Measurements from ENCODE around the gene APBA2.

Gene APBA2

GRCh38 chr15:29066838-29067237 is 181.1 kb downstream of the APBA2 start:
- no peak for DNase-seq

- no peak for DNase-seq
Measured at GRCh38 chr15:29067949-29068348, 182.2 kb downstream of the APBA2 start.

DNA sequence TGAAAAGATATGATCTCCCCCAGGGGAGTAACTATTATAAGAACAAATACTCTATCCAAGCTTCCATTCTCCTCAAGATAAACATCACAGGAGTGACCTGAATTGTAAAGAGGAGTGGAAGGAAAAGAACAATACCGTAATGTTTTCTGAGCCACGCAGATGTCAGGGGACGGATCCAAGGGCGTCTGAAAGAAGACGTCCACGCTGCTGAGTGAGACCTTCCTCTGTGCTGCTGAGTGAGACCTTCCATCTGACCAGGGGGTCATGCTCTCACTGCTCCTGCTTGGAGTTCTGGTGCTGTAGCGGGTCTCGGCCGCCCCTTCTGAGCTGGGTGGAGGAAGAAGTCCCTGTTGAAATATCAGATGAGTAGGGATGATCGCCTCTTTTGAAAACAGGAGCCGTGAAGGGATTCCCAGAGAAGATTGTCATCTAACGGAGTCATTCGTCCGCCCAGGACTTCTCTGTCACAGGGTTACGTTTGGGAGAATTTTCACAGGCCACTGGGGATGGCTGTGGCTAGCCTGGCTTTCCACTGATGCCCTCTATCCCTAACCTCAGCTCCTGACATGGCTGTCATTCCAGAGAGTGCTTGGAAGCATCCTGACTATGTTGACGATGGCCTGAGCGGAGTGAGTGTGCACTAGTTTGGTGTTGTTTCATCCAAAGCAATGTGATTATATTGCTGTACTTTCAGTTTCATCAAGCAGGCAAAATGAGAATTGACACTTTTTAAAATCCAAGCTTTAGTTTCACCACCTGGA is 184.9 kb downstream of the APBA2 start:
- no peak for DNase-seq

- no peak for DNase-seq
Measured at GRCh38 chr15:29071232-29071881, 185.6 kb downstream of the APBA2 start.

DNA sequence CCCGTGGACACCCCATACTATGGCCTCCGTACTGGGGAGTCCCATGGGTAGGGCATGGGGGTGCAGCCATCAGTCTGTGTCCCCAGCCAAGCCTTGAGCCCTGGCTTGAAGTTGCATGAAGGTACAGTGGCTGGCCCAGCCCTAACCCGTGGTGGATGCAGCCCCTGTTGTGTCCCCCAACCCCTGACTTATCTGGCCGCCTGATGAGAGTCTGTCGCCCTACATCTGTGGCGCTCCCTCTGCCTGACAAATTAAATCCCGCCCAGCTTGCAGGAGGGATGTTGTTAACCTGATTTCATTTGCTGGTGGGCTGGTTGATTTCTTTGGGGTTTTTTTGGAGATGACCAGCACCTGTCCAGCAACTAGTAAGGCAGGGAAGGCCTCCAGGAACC is 186.1 kb downstream of the APBA2 start:
- DNase-seq: no peak

- no peak for DNase-seq
Measured at GRCh38 chr15:29072444-29072843, 186.7 kb downstream of the APBA2 start.

DNA sequence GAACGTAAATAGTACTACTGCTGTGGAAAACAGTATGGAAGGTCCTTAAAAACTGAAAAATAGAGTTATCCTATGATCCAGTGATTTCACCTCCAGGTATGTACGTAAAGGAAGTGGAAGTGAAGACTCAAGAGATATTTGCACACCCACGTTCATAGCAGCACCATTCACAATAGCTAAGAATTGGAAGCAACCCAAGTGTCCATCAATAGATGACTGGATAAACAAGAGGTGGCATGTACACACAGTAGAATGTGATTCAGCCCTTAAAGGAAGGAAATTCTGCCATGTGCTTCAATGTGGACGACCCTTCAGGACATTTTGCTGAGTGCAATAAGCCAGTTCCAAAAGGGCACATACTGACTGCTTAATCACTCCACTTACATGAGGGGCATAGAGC is 188.3 kb downstream of the APBA2 start:
- no peak for DNase-seq

GRCh38 chr15:29078541-29078940 is 192.8 kb downstream of the APBA2 start:
- no peak for DNase-seq

DNA sequence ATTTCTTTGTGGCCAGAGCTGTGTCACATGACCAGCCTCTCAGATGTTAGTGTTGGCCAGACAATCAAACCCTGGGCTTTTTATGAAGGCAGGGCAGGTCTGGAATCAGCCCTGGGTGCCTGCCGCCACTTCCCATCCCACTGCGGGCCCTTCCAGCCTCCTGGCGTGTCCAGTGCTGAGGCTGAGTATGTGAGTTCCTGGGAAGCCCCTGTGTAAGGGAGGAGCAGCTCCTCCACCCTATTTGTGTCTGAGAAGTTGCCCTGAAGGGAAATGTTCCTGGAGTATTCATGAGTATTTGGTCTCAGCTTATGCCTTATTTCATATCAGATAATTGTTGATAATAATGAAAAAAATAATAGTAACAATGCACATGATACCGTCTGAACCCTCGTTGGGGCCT is 193.7 kb downstream of the APBA2 start:
- DNase-seq: no peak

- DNase-seq: no peak
Measured at GRCh38 chr15:29081781-29082180, 196.0 kb downstream of the APBA2 start.

DNA sequence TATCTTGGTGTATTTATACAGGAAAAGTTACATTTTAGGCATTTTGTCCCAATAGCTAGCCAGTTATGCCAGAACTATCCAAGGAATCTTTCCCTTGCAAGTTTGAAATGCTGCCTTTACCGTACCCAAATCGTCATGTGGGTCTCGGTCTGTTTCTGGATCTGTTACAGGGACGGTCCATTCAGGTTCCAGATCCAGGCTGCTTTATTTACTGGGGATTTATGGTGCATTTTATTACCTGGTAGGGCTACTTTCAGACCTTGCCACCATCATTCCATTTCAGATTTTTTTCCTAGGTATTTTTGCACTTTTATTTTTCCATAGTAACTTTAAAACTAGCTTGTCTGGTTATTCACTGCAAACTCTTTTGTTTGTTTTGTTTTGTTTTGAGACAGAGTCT is 197.4 kb downstream of the APBA2 start:
- no peak for DNase-seq

DNA sequence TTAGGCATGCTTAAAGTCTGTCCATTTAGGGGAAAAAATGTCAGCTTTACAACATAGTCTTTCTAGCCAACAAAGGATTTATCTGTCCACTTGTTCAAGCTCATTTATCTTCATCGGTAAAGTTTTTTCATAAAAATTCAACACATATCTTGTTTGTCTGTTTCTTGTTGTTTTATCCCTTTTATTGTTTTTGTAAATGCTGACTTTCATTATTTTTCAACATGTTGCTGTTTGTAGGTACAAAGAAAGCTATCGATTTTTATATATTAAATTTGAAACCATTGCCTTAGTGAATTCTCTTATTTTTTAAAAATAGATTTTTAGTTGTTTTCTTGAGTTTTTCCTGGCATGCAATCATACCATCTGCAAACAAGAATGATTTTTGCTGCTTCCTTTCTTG is 198.1 kb downstream of the APBA2 start:
- DNase-seq: no peak

DNA sequence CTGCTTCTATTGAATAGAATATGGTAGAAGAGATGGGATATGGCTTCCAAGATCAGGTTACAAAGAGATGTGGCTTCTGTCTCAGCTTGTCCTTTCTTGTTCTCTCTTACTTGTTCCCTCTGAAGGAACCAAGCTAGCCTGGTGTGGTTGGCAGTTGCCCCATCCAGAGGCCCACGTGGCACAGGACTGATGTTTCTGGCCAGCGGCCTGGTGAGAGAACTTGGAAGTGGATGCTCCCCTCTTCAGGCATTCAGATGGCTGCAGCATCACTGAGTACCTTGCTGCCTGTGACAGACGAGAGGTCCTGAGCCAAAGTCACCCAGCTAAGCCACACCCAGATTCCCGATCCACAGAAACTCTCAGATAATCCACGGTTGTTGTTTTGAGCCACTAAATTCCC is 200.2 kb downstream of the APBA2 start:
- DNase-seq: no peak

GRCh38 chr15:29086891-29087290 is 201.1 kb downstream of the APBA2 start:
- no peak for DNase-seq

- DNase-seq: no peak
Measured at GRCh38 chr15:29087521-29088285, 201.9 kb downstream of the APBA2 start.

DNA sequence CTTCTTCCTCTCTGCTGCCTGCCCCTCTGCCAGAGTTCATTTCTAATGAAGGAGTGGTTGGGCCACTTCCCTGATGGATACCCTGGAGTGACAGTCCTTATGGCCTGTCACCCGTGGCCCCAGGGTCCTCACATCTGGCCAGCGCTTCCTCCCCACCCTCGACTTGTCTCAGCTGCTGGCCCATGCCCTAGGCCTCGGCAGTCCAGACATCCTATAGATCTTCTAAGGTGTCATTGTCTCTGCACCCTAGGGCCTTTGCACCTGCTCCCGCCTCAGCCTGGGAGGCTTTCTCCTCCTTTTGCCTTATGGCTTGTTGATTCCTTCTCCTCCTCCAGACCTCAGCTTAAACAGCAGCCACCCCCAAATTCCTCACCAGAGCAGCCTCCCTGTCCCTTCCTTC is 202.9 kb downstream of the APBA2 start:
- no peak for DNase-seq

DNA sequence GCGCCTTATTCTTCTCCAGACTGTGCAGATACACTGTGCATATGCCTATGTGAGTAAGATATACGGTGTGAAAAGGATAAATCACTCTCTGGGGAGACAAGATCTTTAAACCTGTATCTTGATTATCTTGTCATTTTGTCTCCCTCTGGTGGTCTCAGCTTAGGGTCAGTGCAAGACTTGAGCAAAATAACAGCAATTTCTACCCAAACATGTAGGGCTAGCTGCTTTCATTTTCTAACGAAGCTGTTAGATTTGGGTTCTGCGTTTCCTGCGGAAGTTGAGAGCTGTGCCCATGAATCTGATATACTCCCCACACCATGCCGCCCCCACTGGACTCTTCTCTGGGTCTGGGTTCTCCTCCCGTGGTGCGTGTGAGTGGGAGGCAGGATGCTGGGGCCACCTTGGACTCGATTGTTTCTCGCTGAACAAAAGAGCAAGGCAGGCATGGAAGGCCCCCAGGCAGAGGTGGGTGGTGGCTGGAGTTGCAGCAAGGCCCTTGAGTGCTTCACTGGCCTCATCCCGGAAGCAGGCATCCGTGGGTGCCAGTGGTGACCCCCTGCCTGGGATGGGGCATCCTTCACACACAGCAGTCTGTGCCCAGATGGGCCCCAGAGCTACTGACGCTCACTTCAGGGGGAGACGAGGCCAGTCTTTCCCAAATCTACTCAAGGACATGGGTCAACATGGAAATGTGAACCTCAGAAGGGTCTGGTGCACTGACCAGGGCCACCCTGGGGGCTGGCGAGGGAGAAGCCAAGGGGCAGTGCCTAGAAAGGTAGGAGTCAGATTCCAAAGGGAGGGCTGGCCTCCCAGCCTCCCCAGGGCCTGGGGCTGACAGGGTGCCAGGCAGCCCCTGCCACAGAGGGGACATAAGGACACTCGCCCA is 204.2 kb downstream of the APBA2 start:
- DNase-seq: no peak

GRCh38 chr15:29090617-29091466 is 205.1 kb downstream of the APBA2 start:
- DNase-seq: no peak

DNA sequence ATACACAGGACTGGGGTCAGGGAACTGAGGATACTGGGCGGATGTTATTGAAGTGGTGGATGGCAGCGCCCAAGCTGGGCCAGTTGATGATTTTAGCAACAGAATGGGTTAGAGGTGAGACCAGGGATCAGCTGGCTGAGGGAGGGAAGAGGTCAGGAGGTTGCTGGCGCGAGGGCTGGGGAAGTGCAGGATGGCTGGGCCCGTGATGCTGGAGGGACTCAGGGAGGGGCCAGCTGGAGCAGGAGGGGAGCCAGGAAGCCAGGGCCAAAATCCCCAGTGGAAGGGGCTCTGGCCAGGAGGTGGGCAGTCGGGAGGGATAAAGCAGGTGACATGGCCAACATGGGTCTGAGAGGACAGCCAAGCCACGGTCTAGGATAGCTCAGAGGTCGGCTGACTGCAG is 205.9 kb downstream of the APBA2 start:
- no peak for DNase-seq

GRCh38 chr15:29092376-29093064 is 206.7 kb downstream of the APBA2 start:
- no peak for DNase-seq

- no peak for DNase-seq
Measured at GRCh38 chr15:29093065-29093435, 207.3 kb downstream of the APBA2 start.

Data from cerebellar nuclear complex (tissue), 1 donor.